HG02938 (cell line): ENCODE data around the gene CH25H.
"Not testable (repeated sequence)": the region's sequence is repeated elsewhere in the genome, so short reads cannot be mapped to it uniquely, and the experiment has no call there.

Experiments used
- ATAC-seq: cut with Tn5 transposase; IDR thresholded peaks from one replicate; pipeline ENCODE4 v1.9.1; 2021; ENCODE audit warnings: mild to moderate bottlenecking, moderate library complexity; ENCODE audit not compliant: unreplicated experiment

CH25H gene

GRCh38 chr10:89207181-89207800, at the start of gene CH25H:
Gene CH25H (minus strand): TSS chr10:89207317. CDS start chr10:89207292, 25 bp downstream.
- no peak for ATAC-seq

- ATAC-seq: no peak
Observed at GRCh38 chr10:89256340-89256739, 49.2 kb upstream of the CH25H start.

GRCh38 chr10:89255793-89256192, 48.7 kb upstream of the CH25H start:
- ATAC-seq: no peak

GRCh38 chr10:89255091-89255579, 48.0 kb upstream of the CH25H start:
- not testable (repeated sequence) for ATAC-seq

- no peak for ATAC-seq
Observed at GRCh38 chr10:89252225-89252585, 45.1 kb upstream of the CH25H start.

GRCh38 chr10:89251409-89252224, 44.5 kb upstream of the CH25H start, which contains the start of gene LIPA:
Gene LIPA (minus strand): TSS chr10:89251775. CDS start chr10:89247648, 4,127 bp downstream.
- ATAC-seq: peak; percentile 93

- no peak for ATAC-seq
Observed at GRCh38 chr10:89250865-89251408, 43.8 kb upstream of the CH25H start.

- ATAC-seq: no peak
Observed at GRCh38 chr10:89248990-89249389, 41.9 kb upstream of the CH25H start.

GRCh38 chr10:89247623-89248022, 40.5 kb upstream of the CH25H start:
- ATAC-seq: not testable (repeated sequence)

- ATAC-seq: peak; percentile 47
Observed at GRCh38 chr10:89245802-89246201, 38.7 kb upstream of the CH25H start.

- no peak for ATAC-seq
Observed at GRCh38 chr10:89242840-89243568, 35.9 kb upstream of the CH25H start.

- ATAC-seq: no peak
Observed at GRCh38 chr10:89242345-89242684, 35.2 kb upstream of the CH25H start.

- no peak for ATAC-seq
Observed at GRCh38 chr10:89241486-89242344, 34.6 kb upstream of the CH25H start.

GRCh38 chr10:89241026-89241425, 33.9 kb upstream of the CH25H start:
- ATAC-seq: no peak

GRCh38 chr10:89240519-89240918, 33.4 kb upstream of the CH25H start:
- no peak for ATAC-seq

GRCh38 chr10:89238956-89239644, 32.0 kb upstream of the CH25H start:
- no peak for ATAC-seq

- ATAC-seq: no peak
Observed at GRCh38 chr10:89237849-89238248, 30.7 kb upstream of the CH25H start.

- no peak for ATAC-seq
Observed at GRCh38 chr10:89236226-89236797, 29.2 kb upstream of the CH25H start.

GRCh38 chr10:89235073-89235798, 28.1 kb upstream of the CH25H start:
- ATAC-seq: no peak
